OCI-LY7 (cell line): ENCODE results near the gene BPIFB2.

Source experiments
- EZH2phosphoT487 ChIP-seq: fragments of 200-600 bp; sonication (generic); IDR thresholded peaks from 2 replicates; pipeline ENCODE4 v1.6.1; 2018; ENCODE audit warnings: low read depth, borderline replicate concordance, mild to moderate bottlenecking, mixed run types, antibody characterized with exemption, low read length, moderate library complexity, mixed read lengths
- TF ChIP-seq, protein P1 (sequence below): fragments of 200-600 bp; sonication (generic); conservative IDR thresholded peaks from 2 replicates; pipeline ENCODE4 v1.5.1; 2014; ENCODE audit warnings: mild to moderate bottlenecking, antibody characterized with exemption, low read length, moderate library complexity, mixed read lengths

DNA sequence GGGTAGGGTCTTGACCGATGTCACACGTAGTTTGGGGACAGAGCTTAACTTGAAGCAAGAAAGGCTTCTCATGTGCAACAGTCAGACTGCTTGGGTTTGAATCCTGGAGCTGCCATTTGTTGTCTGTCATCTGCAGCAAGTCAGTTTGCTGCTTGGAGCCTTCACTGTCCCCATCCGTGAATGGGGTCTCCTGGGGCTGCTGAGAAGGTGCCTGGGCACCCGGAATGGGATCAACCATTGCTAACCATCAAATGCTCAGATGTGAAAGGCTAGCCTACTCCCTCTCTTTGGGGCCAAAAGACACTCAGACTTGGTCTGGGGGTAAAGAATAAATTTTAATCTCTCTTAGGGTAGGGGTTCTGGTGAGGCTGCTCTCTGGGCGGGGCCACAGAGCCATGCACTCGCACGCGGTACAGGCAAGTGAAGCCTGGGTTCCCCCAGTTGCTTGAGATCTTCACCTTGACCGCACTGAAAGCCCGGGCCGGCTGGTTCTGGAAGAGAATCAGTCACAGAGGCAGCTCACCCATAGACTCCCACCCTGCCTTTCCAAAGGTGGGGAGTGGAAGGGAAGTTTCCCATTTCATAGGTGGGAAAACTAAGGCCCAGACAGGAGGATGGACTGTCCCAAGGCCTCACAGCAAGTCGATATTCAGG, 23.9 kb upstream of the BPIFB2 start:
- TF ChIP-seq, protein P1, sequence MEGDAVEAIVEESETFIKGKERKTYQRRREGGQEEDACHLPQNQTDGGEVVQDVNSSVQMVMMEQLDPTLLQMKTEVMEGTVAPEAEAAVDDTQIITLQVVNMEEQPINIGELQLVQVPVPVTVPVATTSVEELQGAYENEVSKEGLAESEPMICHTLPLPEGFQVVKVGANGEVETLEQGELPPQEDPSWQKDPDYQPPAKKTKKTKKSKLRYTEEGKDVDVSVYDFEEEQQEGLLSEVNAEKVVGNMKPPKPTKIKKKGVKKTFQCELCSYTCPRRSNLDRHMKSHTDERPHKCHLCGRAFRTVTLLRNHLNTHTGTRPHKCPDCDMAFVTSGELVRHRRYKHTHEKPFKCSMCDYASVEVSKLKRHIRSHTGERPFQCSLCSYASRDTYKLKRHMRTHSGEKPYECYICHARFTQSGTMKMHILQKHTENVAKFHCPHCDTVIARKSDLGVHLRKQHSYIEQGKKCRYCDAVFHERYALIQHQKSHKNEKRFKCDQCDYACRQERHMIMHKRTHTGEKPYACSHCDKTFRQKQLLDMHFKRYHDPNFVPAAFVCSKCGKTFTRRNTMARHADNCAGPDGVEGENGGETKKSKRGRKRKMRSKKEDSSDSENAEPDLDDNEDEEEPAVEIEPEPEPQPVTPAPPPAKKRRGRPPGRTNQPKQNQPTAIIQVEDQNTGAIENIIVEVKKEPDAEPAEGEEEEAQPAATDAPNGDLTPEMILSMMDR, result no peak
- no peak for TF ChIP-seq EZH2phosphoT487
